ENCODE data around the gene CCDC201. TPM values are rescaled to one million over a fixed set of nuclear protein-coding genes. Genes with fewer than 3 reads are reported as not detected.
"Not testable (repeated sequence)": the region's sequence is repeated elsewhere in the genome, so short reads cannot be mapped to it uniquely, and the experiment has no call there.

The CCDC201 gene
- total RNA-seq, 1 donor from 2014 or later, result not detected

GRCh38 chr7:45881280-45881758 is 8.4 kb upstream of the CCDC201 start:
- ATAC-seq, result no peak
- DNase-seq, result no peak
- intact Hi-C loops (cut with micrococcal nuclease), result no loop called here

- intact Hi-C loops (cut with micrococcal nuclease), result no loop called here
- ATAC-seq (no peak), DNase-seq (no peak)
Measured at GRCh38 chr7:45880433-45880860, 7.6 kb upstream of the CCDC201 start.

- intact Hi-C loops (cut with micrococcal nuclease), result no loop called here
- no peak for ATAC-seq
- no peak for DNase-seq
Measured at GRCh38 chr7:45878457-45879144, 5.7 kb upstream of the CCDC201 start.

- DNase-seq (no peak), ATAC-seq (no peak)
- intact Hi-C loops (cut with micrococcal nuclease), result no loop called here
Measured at GRCh38 chr7:45876519-45876918, 3.6 kb upstream of the CCDC201 start.

GRCh38 chr7:45874408-45875131 is 1.7 kb upstream of the CCDC201 start:
- intact Hi-C loops (cut with micrococcal nuclease), result no loop called here
- ATAC-seq (no peak), DNase-seq (no peak)

GRCh38 chr7:45873355-45873754 is 473 bp upstream of the CCDC201 start:
- ATAC-seq, result no peak
- intact Hi-C loops (cut with micrococcal nuclease), result no loop called here
- DNase-seq, result no peak

- intact Hi-C loops (cut with micrococcal nuclease), result no loop called here
- ATAC-seq (no peak), DNase-seq (no peak)
Measured at GRCh38 chr7:45872116-45873034, 507 bp downstream of the CCDC201 start.

- intact Hi-C loops (cut with micrococcal nuclease), result no loop called here
- DNase-seq (no peak), ATAC-seq (no peak)
Measured at GRCh38 chr7:45869426-45869825, 3.5 kb downstream of the CCDC201 start.

- ATAC-seq (no peak), DNase-seq (no peak)
- intact Hi-C loops (cut with micrococcal nuclease), result no loop called here
Measured at GRCh38 chr7:45867471-45867870, 5.4 kb downstream of the CCDC201 start.

GRCh38 chr7:45865594-45866410 is 7.1 kb downstream of the CCDC201 start:
- ATAC-seq (no peak), DNase-seq (no peak)
- intact Hi-C loops (cut with micrococcal nuclease), result no loop called here

- ATAC-seq, result no peak
- no peak for DNase-seq
- intact Hi-C loops (cut with micrococcal nuclease), result no loop called here
Measured at GRCh38 chr7:45863715-45864114, 9.2 kb downstream of the CCDC201 start.

GRCh38 chr7:45856888-45857287 is 16.0 kb downstream of the CCDC201 start:
- DNase-seq, ATAC-seq: not testable (repeated sequence)
- intact Hi-C loops (cut with micrococcal nuclease), result loop anchor here (10.0 kb wide), 1 partner anchor 692 kb away; no protein-coding TSS in a partner anchor

GRCh38 chr7:45855680-45856079 is 17.2 kb downstream of the CCDC201 start:
- DNase-seq, ATAC-seq: not testable (repeated sequence)
- intact Hi-C loops (cut with micrococcal nuclease), result loop anchor here (10.0 kb wide), 1 partner anchor 691 kb away; no protein-coding TSS in a partner anchor

- intact Hi-C loops (cut with micrococcal nuclease), result loop anchor here (10.0 kb wide), 1 partner anchor 689 kb away; no protein-coding TSS in a partner anchor
- ATAC-seq, DNase-seq: not testable (repeated sequence)
Measured at GRCh38 chr7:45853491-45853890, 19.4 kb downstream of the CCDC201 start.

- not testable (repeated sequence) for DNase-seq, ATAC-seq
- intact Hi-C loops (cut with micrococcal nuclease), result loop anchor here (10.0 kb wide), 1 partner anchor 688 kb away; no protein-coding TSS in a partner anchor
Measured at GRCh38 chr7:45852984-45853383, 19.9 kb downstream of the CCDC201 start.

- DNase-seq; intact Hi-C loops (cut with micrococcal nuclease); ATAC-seq: not testable (repeated sequence)
Measured at GRCh38 chr7:45848734-45849133, 24.1 kb downstream of the CCDC201 start.

GRCh38 chr7:45846536-45846935 is 26.3 kb downstream of the CCDC201 start:
- intact Hi-C loops (cut with micrococcal nuclease); ATAC-seq; DNase-seq: not testable (repeated sequence)
